Left hindlimb (tissue), 1 donor: Measurements from ENCODE around the gene TEX19.
"Not testable (repeated sequence)": the region's sequence is repeated elsewhere in the genome, so short reads cannot be mapped to it uniquely, and the experiment has no call there.

Experiments used
- DNase-seq: peaks from one replicate; pipeline ENCODE4 v3.0.0-alpha.2; 2018

The TEX19 gene

GRCh38 chr17:82359451-82360074 lies 516 bp downstream of the TEX19 start:
- not testable (repeated sequence) for DNase-seq

GRCh38 chr17:82361885-82362633 lies 3.0 kb downstream of the TEX19 start:
- no peak for DNase-seq

GRCh38 chr17:82365606-82366295 lies 6.7 kb downstream of the TEX19 start:
- no peak for DNase-seq

- DNase-seq = no peak
These were observed 7.7 kb downstream of the TEX19 start for GRCh38 chr17:82366749-82367148.

GRCh38 chr17:82367724-82368524 lies 8.9 kb downstream of the TEX19 start:
- no peak for DNase-seq

GRCh38 chr17:82369211-82369610 lies 10.2 kb downstream of the TEX19 start:
- no peak for DNase-seq

- DNase-seq = no peak
These were observed 11.7 kb downstream of the TEX19 start for GRCh38 chr17:82370471-82371332.

GRCh38 chr17:82371333-82372248 lies 12.5 kb downstream of the TEX19 start, which contains the start of gene UTS2R:
UTS2R (plus strand) TSS chr17:82371765; CDS start chr17:82374325, 2,560 bp downstream.
- DNase-seq = no peak

GRCh38 chr17:82372249-82373071 lies 13.4 kb downstream of the TEX19 start:
- no peak for DNase-seq

- DNase-seq = not testable (repeated sequence)
These were observed 14.0 kb downstream of the TEX19 start for GRCh38 chr17:82373072-82373452.

GRCh38 chr17:82373731-82374625 lies 14.9 kb downstream of the TEX19 start:
- DNase-seq = no peak

GRCh38 chr17:82374626-82375331 lies 15.7 kb downstream of the TEX19 start:
- no peak for DNase-seq

- DNase-seq = no peak
These were observed 16.5 kb downstream of the TEX19 start for GRCh38 chr17:82375359-82376041.

GRCh38 chr17:82376042-82376730 lies 17.1 kb downstream of the TEX19 start:
- no peak for DNase-seq

- not testable (repeated sequence) for DNase-seq
These were observed 18.2 kb downstream of the TEX19 start for GRCh38 chr17:82377294-82377693.

- no peak for DNase-seq
These were observed 19.1 kb downstream of the TEX19 start for GRCh38 chr17:82377924-82378740.
